CD14-positive monocyte (primary cell): ENCODE measurements around the gene AFF3. TPM values are rescaled to one million over a fixed set of nuclear protein-coding genes. Genes with fewer than 3 reads are reported as not detected.

Experiments
- DNase-seq, 3 donors: peaks; one replicate each; pipeline ENCODE4 v3.0.0-alpha.2; 2011 to 2022
- H2AFZ ChIP-seq: 2 replicates; pipeline ENCODE4 v1.6.0; 2012; ENCODE audit warnings: mild to moderate bottlenecking, low read depth, low read length, inconsistent platforms; ENCODE audit not compliant: insufficient read depth, poor library complexity, severe bottlenecking
- H3K27ac ChIP-seq, 2 donors: 1 replicate in 1 of 2; 2 replicates in 1 of 2; pipeline ENCODE4 v1.5.1; 2012 to 2013; ENCODE audit warnings: low read length in 2 of 2, control low read depth in 1 of 2, inconsistent platforms in 1 of 2, low read depth in 1 of 2, mild to moderate bottlenecking in 1 of 2
- H3K27me3 ChIP-seq, 2 donors: one replicate each; pipeline versions ENCODE4 v1.6.0 to v1.6.1; 2011 to 2013; ENCODE audit warnings: low read length in 2 of 2; ENCODE audit not compliant: control insufficient read depth in 2 of 2, insufficient read depth in 2 of 2
- H3K36me3 ChIP-seq, 2 donors: replicated peaks in 1 of 2; 1 replicate in 1 of 2; 2 replicates in 1 of 2; pipeline versions ENCODE4 v1.5.1 to v1.6.1; 2012 to 2013; ENCODE audit warnings: low read length in 2 of 2, control low read depth in 1 of 2, inconsistent platforms in 1 of 2, mild to moderate bottlenecking in 1 of 2; ENCODE audit not compliant: insufficient read depth in 2 of 2, control insufficient read depth in 1 of 2
- H3K4me1 ChIP-seq, 2 donors: 1 replicate in 1 of 2; 2 replicates in 1 of 2; pipeline versions ENCODE4 v1.5.1 to v1.6.1; 2012 to 2013; ENCODE audit warnings: low read length in 2 of 2, control low read depth in 1 of 2, inconsistent platforms in 1 of 2, mild to moderate bottlenecking in 1 of 2, moderate library complexity in 1 of 2; ENCODE audit not compliant: insufficient read depth in 2 of 2, control insufficient read depth in 1 of 2
- H3K4me2 ChIP-seq: replicated peaks from 2 replicates; pipeline ENCODE3; 2012; ENCODE audit warnings: low read length, moderate library complexity, mild to moderate bottlenecking; ENCODE audit not compliant: poor library complexity, severe bottlenecking; ENCODE audit errors: extremely low read depth
- H3K4me3 ChIP-seq, 3 experiments: fragments of 200-600 bp in 1 of 3; sonication (generic) in 1 of 3; replicated peaks in 1 of 3; 1 replicate in 2 of 3; 2 replicates in 1 of 3; pipeline ENCODE4 v1.5.1; 2011 to 2013; ENCODE audit warnings: low read length in 3 of 3, mild to moderate bottlenecking in 3 of 3, control low read depth in 2 of 3, low read depth in 2 of 3, inconsistent platforms in 1 of 3, moderate library complexity in 1 of 3
- H3K79me2 ChIP-seq: 2 replicates; pipeline ENCODE4 v1.6.0; 2012; ENCODE audit warnings: mild to moderate bottlenecking, control low read depth, inconsistent platforms, low read length, moderate library complexity; ENCODE audit not compliant: insufficient read depth
- H3K9ac ChIP-seq: 2 replicates; pipeline ENCODE4 v1.6.0; 2017; ENCODE audit warnings: low read length, mild to moderate bottlenecking; ENCODE audit not compliant: insufficient read depth, poor library complexity, severe bottlenecking
- H3K9me3 ChIP-seq, 2 donors: replicated peaks in 1 of 2; 1 replicate in 1 of 2; 2 replicates in 1 of 2; pipeline versions ENCODE4 v1.5.1 to v1.6.1; 2012 to 2013; ENCODE audit warnings: low read length in 2 of 2, control low read depth in 1 of 2; ENCODE audit not compliant: control insufficient read depth in 1 of 2, insufficient read depth in 1 of 2
- H4K20me1 ChIP-seq: 2 replicates; pipeline ENCODE4 v1.6.0; 2012; ENCODE audit warnings: mild to moderate bottlenecking, low read length, control low read depth, moderate library complexity; ENCODE audit not compliant: insufficient read depth
- H3K27ac Mint-ChIP-seq, 7 donors: one replicate each; pipeline ENCODE4 v1.8.0; 2020; ENCODE audit warnings: mild to moderate bottlenecking in 7 of 7, mixed read lengths in 7 of 7, moderate library complexity in 6 of 7, inconsistent platforms in 2 of 7
- H3K27me3 Mint-ChIP-seq, 3 donors: one replicate each; pipeline ENCODE4 v1.8.0; 2021 to 2022; ENCODE audit warnings: low read depth in 3 of 3, mild to moderate bottlenecking in 3 of 3, mixed read lengths in 3 of 3, moderate library complexity in 3 of 3, inconsistent platforms in 1 of 3
- H3K36me3 Mint-ChIP-seq, 2 donors: one replicate each; pipeline ENCODE4 v1.8.0; 2020; ENCODE audit warnings: mixed read lengths in 2 of 2, inconsistent platforms in 1 of 2, mild to moderate bottlenecking in 1 of 2
- H3K4me1 Mint-ChIP-seq: one replicate; pipeline ENCODE4 v1.8.0; 2020; ENCODE audit warnings: mild to moderate bottlenecking, mixed read lengths
- H3K4me3 Mint-ChIP-seq, 2 donors: one replicate each; pipeline ENCODE4 v1.8.0; 2020; ENCODE audit warnings: mild to moderate bottlenecking in 2 of 2, mixed read lengths in 2 of 2, moderate library complexity in 1 of 2
- H3K9me3 Mint-ChIP-seq, 7 donors: one replicate each; pipeline ENCODE4 v1.8.0; 2020 to 2022; ENCODE audit warnings: mixed read lengths in 7 of 7, mild to moderate bottlenecking in 6 of 7, moderate library complexity in 6 of 7, inconsistent platforms in 2 of 7
- WGBS: methylation state at CpG from one replicate; pipeline ENCODE4 v1.1.5; 2013; ENCODE audit warnings: missing lambda C conversion rate; ENCODE audit not compliant: insufficient coverage; 5-methylcytosine and 5-hydroxymethylcytosine counted together
- intact Hi-C, 2 donors: fragments of 100-400 bp; cut with micrococcal nuclease; formaldehyde crosslinking; loops; one replicate each; pipeline versions ENCODE4 v1.15.0 to v1.15.1; 2023
- polyA plus RNA-seq, 3 donors: library from polyadenylated mRNA; depleted of rRNA in 1 of 3; unstranded in 2 of 3; stranded (reverse) in 1 of 3; fragments of 300-500 nt in 2 of 3; fragments of >200 nt in 1 of 3; fragmentation: Illumina TruSeq in 2 of 3; gene quantifications; 1 replicate in 2 of 3; 2 replicates in 1 of 3; pipeline ENCODE4 v1.2.3, GENCODE V29; 2012 to 2021
- TF ChIP-seq, protein P1 (sequence below): fragments of 200-600 bp; IDR thresholded peaks from one replicate; pipeline ENCODE4 v1.8.0; 2022; ENCODE audit warnings: antibody characterized with exemption, mild to moderate bottlenecking

The AFF3 gene
- polyA plus RNA-seq, 3 donors: 0.17 to 4.1 (median 0.49) TPM

DNA sequence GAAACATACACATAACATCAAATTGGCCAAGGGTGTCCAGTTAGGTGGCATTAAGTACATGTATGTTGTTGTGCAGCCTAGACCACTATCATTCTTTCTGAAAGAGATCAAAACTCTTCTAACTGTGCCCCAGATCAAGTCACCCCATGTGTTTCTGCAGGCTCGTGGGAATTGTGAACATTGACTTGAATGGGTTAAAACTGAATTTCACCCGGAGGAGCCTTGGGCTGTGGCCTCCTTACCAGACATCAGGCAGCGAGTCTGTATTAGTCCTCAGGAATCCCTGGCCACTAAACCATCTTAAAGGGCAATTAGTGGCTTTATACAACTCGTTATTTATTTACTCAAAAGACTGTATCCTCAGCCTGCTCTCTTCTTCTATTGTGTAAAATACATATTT, 503.6 kb downstream of the AFF3 start:
- Mint-ChIP-seq H3K27me3 (no peaks in the 10 kb centered on the region), H3K4me1 (no peaks in the 10 kb centered on the region), H3K4me3 (no peak overlapping the region), H3K27ac (no peak overlapping the region), H3K9me3 (peaks cover 5 to 18% (median 7%) of the 10 kb centered on the region in 7 donors), H3K36me3 (peaks cover 2 to 4% of the 10 kb centered on the region in 2 donors)
- intact Hi-C loops: no loop called here
- H3K4me2 ChIP-seq: no peak overlapping the region
- no peaks in the 10 kb centered on the region for H3K27me3 ChIP-seq
- no peak overlapping the region for H3K27ac ChIP-seq
- WGBS: 92% methylated on average over 2 of the region's 4 CpGs
- peaks cover 3 to 6% of the 10 kb centered on the region in 2 donors for H3K9me3 ChIP-seq
- H2AFZ ChIP-seq: no peak overlapping the region
- H3K4me1 ChIP-seq: no peaks in the 10 kb centered on the region
- H3K36me3 ChIP-seq: no peaks in the 10 kb centered on the region
- TF ChIP-seq, protein P1, sequence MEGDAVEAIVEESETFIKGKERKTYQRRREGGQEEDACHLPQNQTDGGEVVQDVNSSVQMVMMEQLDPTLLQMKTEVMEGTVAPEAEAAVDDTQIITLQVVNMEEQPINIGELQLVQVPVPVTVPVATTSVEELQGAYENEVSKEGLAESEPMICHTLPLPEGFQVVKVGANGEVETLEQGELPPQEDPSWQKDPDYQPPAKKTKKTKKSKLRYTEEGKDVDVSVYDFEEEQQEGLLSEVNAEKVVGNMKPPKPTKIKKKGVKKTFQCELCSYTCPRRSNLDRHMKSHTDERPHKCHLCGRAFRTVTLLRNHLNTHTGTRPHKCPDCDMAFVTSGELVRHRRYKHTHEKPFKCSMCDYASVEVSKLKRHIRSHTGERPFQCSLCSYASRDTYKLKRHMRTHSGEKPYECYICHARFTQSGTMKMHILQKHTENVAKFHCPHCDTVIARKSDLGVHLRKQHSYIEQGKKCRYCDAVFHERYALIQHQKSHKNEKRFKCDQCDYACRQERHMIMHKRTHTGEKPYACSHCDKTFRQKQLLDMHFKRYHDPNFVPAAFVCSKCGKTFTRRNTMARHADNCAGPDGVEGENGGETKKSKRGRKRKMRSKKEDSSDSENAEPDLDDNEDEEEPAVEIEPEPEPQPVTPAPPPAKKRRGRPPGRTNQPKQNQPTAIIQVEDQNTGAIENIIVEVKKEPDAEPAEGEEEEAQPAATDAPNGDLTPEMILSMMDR: no peak
- DNase-seq: no peak
- no peaks in the 10 kb centered on the region for H3K79me2 ChIP-seq
- H3K9ac ChIP-seq: no peak overlapping the region
- H4K20me1 ChIP-seq: no peaks in the 10 kb centered on the region
- no peak overlapping the region for H3K4me3 ChIP-seq

DNA sequence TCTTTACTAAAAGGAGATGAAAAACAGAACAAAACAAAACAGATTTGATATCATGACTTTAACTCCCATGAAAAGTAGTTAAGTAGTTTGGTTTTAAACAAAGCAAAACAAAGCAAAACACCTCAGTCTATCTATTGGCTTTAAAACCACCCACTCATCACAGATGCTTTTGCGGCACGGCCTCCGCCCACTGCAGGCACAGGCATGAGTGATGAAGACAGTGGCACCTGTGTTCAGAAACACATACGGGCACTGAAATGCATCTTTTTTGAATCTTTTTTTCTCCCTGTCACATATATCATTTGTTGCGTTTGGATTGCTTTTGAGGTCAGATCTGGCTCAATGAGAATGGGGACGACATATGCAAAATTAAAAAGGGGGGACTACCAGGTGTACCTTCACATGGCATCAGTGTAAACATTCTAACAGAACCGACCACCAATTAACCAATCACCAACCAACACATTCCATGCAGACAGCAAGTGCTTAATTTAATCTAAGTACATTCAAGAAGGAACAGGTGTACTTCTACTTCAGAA, 505.2 kb downstream of the AFF3 start:
- Mint-ChIP-seq H3K4me1 (no peaks in the 10 kb centered on the region), H3K9me3 (peaks cover 12 to 31% (median 19%) of the 10 kb centered on the region in 7 donors), H3K36me3 (peaks cover 4 to 6% of the 10 kb centered on the region in 2 donors), H3K4me3 (no peak overlapping the region), H3K27ac (no peak overlapping the region), H3K27me3 (no peaks in the 10 kb centered on the region)
- Histone ChIP-seq H3K36me3 (no peaks in the 10 kb centered on the region), H3K9me3 (peaks cover 13 to 20% of the 10 kb centered on the region in 2 donors), H3K9ac (no peak overlapping the region), H3K4me2 (no peak overlapping the region), H2AFZ (no peak overlapping the region), H3K27me3 (no peaks in the 10 kb centered on the region), H3K4me3 (no peak overlapping the region), H3K27ac (no peak overlapping the region), H3K79me2 (no peaks in the 10 kb centered on the region), H4K20me1 (no peaks in the 10 kb centered on the region), H3K4me1 (no peaks in the 10 kb centered on the region)
- intact Hi-C loops: no loop called here
- TF ChIP-seq, protein P1: no peak
- WGBS: 100% methylated on average over 4 of the region's 7 CpGs
- DNase-seq: no peak
